CD8-positive, alpha-beta memory T cell (primary cell): Measurements from ENCODE around the gene GOLGA6L2. TPM values are rescaled to one million over a fixed set of nuclear protein-coding genes. Genes with fewer than 3 reads are reported as not detected.
A peak's percentile ranks its signal among the peaks of the same experiment; 100 is the strongest.
"Not testable (repeated sequence)": the region's sequence is repeated elsewhere in the genome, so short reads cannot be mapped to it uniquely, and the experiment has no call there.

Experiments
- CTCF ChIA-PET: fragments of 350-600 bp; sonication (Branson Sonifier 250); formaldehyde crosslinking; loops from one replicate; lab custom pipeline; 2021; ENCODE audit warnings: antibody characterized with exemption; lab: Charles Lee
- POLR2A ChIA-PET: fragments of 350-600 bp; sonication (Branson Sonifier 250); formaldehyde crosslinking; loops from one replicate; lab custom pipeline; 2021; ENCODE audit warnings: antibody characterized with exemption; lab: Charles Lee
- DNase-seq, 5 donors: peaks; one replicate each; pipeline versions ENCODE4 v3.0.0 to v3.0.0-alpha.2; 2020 to 2022; ENCODE audit warnings: mixed read lengths in 1 of 5
- H3K27ac ChIP-seq: one replicate; pipeline ENCODE4 v1.7.0; 2013; ENCODE audit warnings: low read depth, mild to moderate bottlenecking, low read length, moderate library complexity
- H3K27me3 ChIP-seq: 2 replicates; pipeline ENCODE4 v1.7.0; 2013; ENCODE audit warnings: low read length, mild to moderate bottlenecking; ENCODE audit not compliant: insufficient read depth, poor library complexity, severe bottlenecking
- H3K36me3 ChIP-seq: 2 replicates; pipeline ENCODE4 v1.7.0; 2013; ENCODE audit warnings: mild to moderate bottlenecking, low read length, moderate library complexity; ENCODE audit not compliant: insufficient read depth
- H3K4me1 ChIP-seq: 2 replicates; pipeline ENCODE4 v1.7.0; 2013; ENCODE audit warnings: mild to moderate bottlenecking, low read length, moderate library complexity; ENCODE audit not compliant: insufficient read depth
- H3K4me3 ChIP-seq: 2 replicates; pipeline ENCODE4 v1.7.0; 2013; ENCODE audit warnings: mild to moderate bottlenecking, low read length
- H3K9me3 ChIP-seq: 2 replicates; pipeline ENCODE4 v1.7.0; 2013; ENCODE audit warnings: mild to moderate bottlenecking, low read length
- H3K27ac Mint-ChIP-seq, 8 donors: one replicate each; pipeline ENCODE4 v1.8.0; 2020 to 2021; ENCODE audit warnings: mixed read lengths in 8 of 8, mild to moderate bottlenecking in 6 of 8, inconsistent platforms in 3 of 8, moderate library complexity in 3 of 8
- H3K27me3 Mint-ChIP-seq, 2 donors: one replicate each; pipeline ENCODE4 v1.8.0; 2020 to 2021; ENCODE audit warnings: mixed read lengths in 2 of 2, mild to moderate bottlenecking in 1 of 2, moderate library complexity in 1 of 2
- H3K36me3 Mint-ChIP-seq, 3 donors: one replicate each; pipeline ENCODE4 v1.8.0; 2020 to 2021; ENCODE audit warnings: mixed read lengths in 3 of 3, inconsistent platforms in 1 of 3, mild to moderate bottlenecking in 1 of 3
- H3K4me1 Mint-ChIP-seq, 3 donors: one replicate each; pipeline ENCODE4 v1.8.0; 2020 to 2021; ENCODE audit warnings: mixed read lengths in 3 of 3, inconsistent platforms in 1 of 3, mild to moderate bottlenecking in 1 of 3
- H3K4me3 Mint-ChIP-seq, 7 donors: one replicate each; pipeline ENCODE4 v1.8.0; 2020 to 2021; ENCODE audit warnings: mixed read lengths in 7 of 7, mild to moderate bottlenecking in 6 of 7, moderate library complexity in 4 of 7, inconsistent platforms in 2 of 7
- H3K9me3 Mint-ChIP-seq, 5 donors: one replicate each; pipeline ENCODE4 v1.8.0; 2020 to 2022; ENCODE audit warnings: mixed read lengths in 5 of 5, mild to moderate bottlenecking in 3 of 5, moderate library complexity in 2 of 5, inconsistent platforms in 1 of 5
- polyA plus RNA-seq: library from polyadenylated mRNA; unstranded; fragments of 300-500 nt; fragmentation: Illumina TruSeq; gene quantifications from one replicate; pipeline ENCODE4 v1.2.3, GENCODE V29; 2021
- total RNA-seq, 2 experiments: library from RNA; stranded (reverse); gene quantifications; one replicate each; pipeline ENCODE4 v1.2.3, GENCODE V29; 2021

The GOLGA6L2 gene
- total and polyA plus RNA-seq, 3 experiments from 2014 or later = not detected

DNA sequence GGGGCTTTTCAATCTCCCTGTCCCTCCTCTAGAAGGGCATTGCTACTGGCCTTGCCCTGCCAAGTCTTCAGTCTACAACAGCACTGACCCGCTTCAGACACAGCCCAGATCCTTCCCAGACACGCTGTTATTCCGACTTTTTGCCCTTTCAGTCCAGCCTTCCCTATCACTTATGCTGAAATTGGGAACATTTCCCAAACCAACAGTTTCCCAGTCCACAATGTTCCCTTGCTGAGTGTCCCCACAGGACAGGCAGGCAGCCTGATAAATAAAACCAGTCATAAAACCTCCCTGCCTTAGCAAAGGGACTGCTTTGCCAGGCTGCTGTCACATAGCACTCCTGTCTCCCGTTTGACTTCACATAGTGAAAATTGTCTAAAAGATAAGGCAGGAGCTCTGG lies 43.5 kb downstream of the GOLGA6L2 start:
- no peaks in the 10 kb centered on the region for H3K36me3 Mint-ChIP-seq
- H3K4me1 Mint-ChIP-seq = no peaks in the 10 kb centered on the region
- DNase-seq = no peak
- no peaks in the 10 kb centered on the region for H3K36me3 ChIP-seq
- H3K27me3 ChIP-seq = no peaks in the 10 kb centered on the region
- H3K9me3 ChIP-seq = no peaks in the 10 kb centered on the region
- no peak overlapping the region for H3K4me3 Mint-ChIP-seq
- H3K27me3 Mint-ChIP-seq = peaks cover 0 to 5% of the 10 kb centered on the region in 2 donors
- no peak overlapping the region for H3K27ac ChIP-seq
- H3K27ac Mint-ChIP-seq = no peak overlapping the region
- ChIA-PET CTCF (no interaction called here), POLR2A (no interaction called here)
- peaks cover 0 to 4% (median 2%) of the 10 kb centered on the region in 5 donors for H3K9me3 Mint-ChIP-seq
- no peak overlapping the region for H3K4me3 ChIP-seq
- no peaks in the 10 kb centered on the region for H3K4me1 ChIP-seq

DNA sequence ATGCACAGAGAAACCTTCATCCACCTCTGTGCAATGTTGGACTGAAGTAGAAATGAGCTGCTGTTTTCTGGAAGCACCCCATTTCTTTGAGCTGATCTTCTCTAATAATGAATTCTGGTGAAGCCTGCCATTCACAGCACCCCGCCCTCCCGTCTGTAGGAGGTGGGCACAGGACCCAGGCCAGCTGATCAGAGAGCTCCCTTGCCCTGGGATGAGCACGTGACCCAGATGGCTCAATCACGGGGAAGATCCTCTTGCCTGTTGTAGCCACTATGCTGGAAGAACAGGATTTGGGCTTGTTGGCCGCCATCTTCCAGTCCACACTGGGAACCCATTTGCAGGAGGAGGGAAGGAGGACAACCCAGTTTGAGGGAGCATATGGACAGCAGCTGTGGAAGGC lies 44.5 kb downstream of the GOLGA6L2 start:
- H3K36me3 Mint-ChIP-seq = no peaks in the 10 kb centered on the region
- DNase-seq = no peak
- Histone ChIP-seq H3K9me3 (no peaks in the 10 kb centered on the region), H3K27ac (no peak overlapping the region), H3K4me3 (no peak overlapping the region), H3K27me3 (no peaks in the 10 kb centered on the region), H3K36me3 (no peaks in the 10 kb centered on the region), H3K4me1 (no peaks in the 10 kb centered on the region)
- H3K4me1 Mint-ChIP-seq = no peaks in the 10 kb centered on the region
- ChIA-PET CTCF (no interaction called here), POLR2A (no interaction called here)
- H3K9me3 Mint-ChIP-seq = peaks cover 0 to 4% (median 0%) of the 10 kb centered on the region in 5 donors
- no peak overlapping the region for H3K4me3 Mint-ChIP-seq
- H3K27me3 Mint-ChIP-seq = peaks cover 3 to 5% of the 10 kb centered on the region in 2 donors
- no peak overlapping the region for H3K27ac Mint-ChIP-seq

DNA sequence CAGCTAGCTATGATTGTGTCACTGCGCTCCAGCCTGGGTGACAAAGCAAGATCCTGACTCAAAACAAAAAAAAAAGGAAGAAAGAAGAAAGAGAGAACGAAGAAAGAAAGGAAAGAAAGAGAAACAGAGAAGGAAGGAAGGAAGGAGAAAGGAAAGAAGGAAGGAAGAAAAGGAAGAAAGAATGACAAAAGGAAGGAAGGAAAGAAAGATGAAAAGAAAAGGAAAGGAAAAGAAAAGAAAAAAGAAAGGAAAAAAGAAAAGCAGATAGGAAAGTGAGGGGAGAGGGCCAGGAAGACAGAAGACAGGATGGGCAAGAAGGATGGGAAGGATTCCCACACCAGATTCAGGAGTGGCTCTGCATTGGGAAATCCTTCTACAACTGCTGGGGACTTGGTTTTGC lies 44.9 kb downstream of the GOLGA6L2 start:
- no peak overlapping the region for H3K4me3 Mint-ChIP-seq
- H3K4me1 ChIP-seq = no peaks in the 10 kb centered on the region
- POLR2A ChIA-PET = no interaction called here
- H3K9me3 ChIP-seq = no peaks in the 10 kb centered on the region
- CTCF ChIA-PET = no interaction called here
- no peaks in the 10 kb centered on the region for H3K27me3 ChIP-seq
- no peak overlapping the region for H3K4me3 ChIP-seq
- peak overlapping the region in 1 of 8 donors; percentile 4 for H3K27ac Mint-ChIP-seq
- H3K9me3 Mint-ChIP-seq = peaks cover 0 to 4% (median 0%) of the 10 kb centered on the region in 5 donors
- H3K4me1 Mint-ChIP-seq = no peaks in the 10 kb centered on the region
- H3K27me3 Mint-ChIP-seq = peaks cover 3 to 5% of the 10 kb centered on the region in 2 donors
- H3K36me3 ChIP-seq = no peaks in the 10 kb centered on the region
- no peaks in the 10 kb centered on the region for H3K36me3 Mint-ChIP-seq
- no peak overlapping the region for H3K27ac ChIP-seq
- no peak for DNase-seq

DNA sequence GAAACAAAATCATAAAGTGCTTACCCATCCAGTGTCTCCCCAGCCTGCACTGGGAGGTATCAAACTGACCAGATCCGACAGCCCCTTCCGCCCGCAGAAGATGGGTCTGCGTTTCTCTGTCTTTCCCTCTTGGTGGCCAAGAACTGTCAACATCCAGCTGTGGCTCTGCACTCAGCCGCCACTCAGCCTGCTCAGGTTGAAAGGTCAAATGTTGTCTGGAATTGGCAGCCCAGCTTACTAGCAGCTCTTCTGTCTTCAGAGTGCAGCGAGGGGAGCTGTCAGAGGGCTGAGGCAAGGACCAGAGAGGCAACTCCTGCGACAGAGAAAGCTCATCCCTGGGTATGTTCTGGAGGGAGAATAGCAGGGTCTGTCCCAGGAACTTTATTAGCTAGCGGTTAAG lies 45.4 kb downstream of the GOLGA6L2 start:
- POLR2A ChIA-PET = no interaction called here
- no peak for DNase-seq
- Histone ChIP-seq H3K4me1 (no peaks in the 10 kb centered on the region), H3K27ac (no peak overlapping the region), H3K4me3 (no peak overlapping the region), H3K27me3 (no peaks in the 10 kb centered on the region), H3K36me3 (no peaks in the 10 kb centered on the region), H3K9me3 (no peaks in the 10 kb centered on the region)
- Mint-ChIP-seq H3K4me1 (no peaks in the 10 kb centered on the region), H3K9me3 (peaks cover 0 to 4% (median 0%) of the 10 kb centered on the region in 5 donors), H3K27ac (no peak overlapping the region), H3K36me3 (no peaks in the 10 kb centered on the region), H3K27me3 (peaks cover 3 to 5% of the 10 kb centered on the region in 2 donors), H3K4me3 (no peak overlapping the region)
- CTCF ChIA-PET = no interaction called here

DNA sequence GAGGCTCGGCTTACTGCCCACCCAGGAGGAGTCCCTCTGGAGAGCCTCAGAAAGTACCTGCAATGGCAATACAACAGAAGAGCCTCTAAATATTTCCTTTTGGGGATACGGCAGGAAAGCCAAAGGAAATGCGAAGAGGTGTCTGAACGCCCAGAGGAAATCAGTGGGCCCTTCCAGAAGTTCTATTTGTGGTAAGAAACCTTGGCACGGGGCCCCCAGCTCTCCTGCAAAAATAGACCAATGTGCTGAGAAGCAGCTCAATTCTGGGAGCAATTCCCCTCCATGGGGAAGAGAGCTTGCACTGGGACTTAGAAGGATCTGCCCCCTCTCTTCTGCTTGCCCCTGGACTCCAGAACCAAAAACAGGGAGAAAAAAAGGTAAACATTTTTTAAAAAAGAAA lies 47.8 kb downstream of the GOLGA6L2 start:
- CTCF ChIA-PET, H3K4me1 ChIP-seq, H3K36me3 Mint-ChIP-seq, H3K27ac ChIP-seq, POLR2A ChIA-PET, DNase-seq, H3K9me3 Mint-ChIP-seq, H3K4me3 ChIP-seq, H3K27me3 Mint-ChIP-seq, H3K4me1 Mint-ChIP-seq, H3K36me3 ChIP-seq, H3K27ac Mint-ChIP-seq, H3K27me3 ChIP-seq, H3K4me3 Mint-ChIP-seq, H3K9me3 ChIP-seq: not testable (repeated sequence)

DNA sequence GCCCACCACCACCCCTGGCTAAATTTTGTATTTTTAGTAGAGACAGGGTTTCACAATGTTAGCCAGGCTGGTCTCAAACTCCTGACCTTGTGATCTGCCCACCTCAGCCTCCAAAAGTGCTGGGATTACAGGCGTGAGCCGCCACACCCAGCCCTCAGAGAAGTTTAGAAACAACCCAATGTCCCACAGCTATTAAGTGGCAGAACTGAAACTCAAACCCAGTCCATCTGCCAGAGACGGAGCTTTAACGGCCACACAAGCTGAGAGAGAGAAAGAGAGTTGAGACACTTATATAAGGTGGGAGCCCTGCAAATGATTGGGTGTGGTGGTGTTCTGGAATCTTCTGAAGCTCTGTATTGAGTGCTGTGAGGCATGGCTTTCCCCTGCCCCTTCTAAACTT lies 48.7 kb downstream of the GOLGA6L2 start:
- peak overlapping the region in 1 of 8 donors; percentile 31 for H3K27ac Mint-ChIP-seq
- CTCF ChIA-PET, H3K27me3 ChIP-seq: not testable (repeated sequence)

DNA sequence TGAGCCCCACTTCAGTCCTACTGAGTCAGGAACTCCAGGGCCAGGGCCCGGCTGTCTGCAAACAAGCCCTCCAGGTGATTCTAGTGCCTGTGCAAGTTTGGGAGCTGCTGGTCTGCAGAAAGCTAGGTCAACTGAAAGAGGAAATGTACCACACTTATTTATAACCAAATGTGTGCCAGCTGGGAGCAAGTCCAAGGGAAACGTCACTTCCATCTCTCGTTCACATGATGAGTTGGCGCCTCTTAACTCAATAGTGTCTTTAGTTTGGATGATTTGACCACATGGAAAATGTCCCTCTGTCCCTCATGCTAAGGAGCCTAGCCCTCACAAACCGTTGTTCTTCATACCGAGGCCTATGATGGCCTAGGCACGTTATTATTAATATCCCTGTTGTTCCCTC lies 49.3 kb downstream of the GOLGA6L2 start:
- no peak overlapping the region for H3K4me3 ChIP-seq
- H3K9me3 ChIP-seq = no peaks in the 10 kb centered on the region
- no peaks in the 10 kb centered on the region for H3K4me1 ChIP-seq
- H3K27me3 ChIP-seq = no peaks in the 10 kb centered on the region
- no peak for DNase-seq
- Mint-ChIP-seq H3K36me3 (no peaks in the 10 kb centered on the region), H3K4me1 (no peaks in the 10 kb centered on the region), H3K9me3 (peaks cover 0 to 2% (median 0%) of the 10 kb centered on the region in 5 donors), H3K4me3 (no peak overlapping the region), H3K27me3 (peaks cover 6 to 11% of the 10 kb centered on the region in 2 donors), H3K27ac (no peak overlapping the region)
- POLR2A ChIA-PET = no interaction called here
- CTCF ChIA-PET = no interaction called here
- no peak overlapping the region for H3K27ac ChIP-seq
- no peaks in the 10 kb centered on the region for H3K36me3 ChIP-seq

More for the DNA sequence above, 48.7 kb downstream of the GOLGA6L2 start:
- H3K4me1 ChIP-seq, H3K36me3 Mint-ChIP-seq, H3K27ac ChIP-seq, POLR2A ChIA-PET, H3K4me3 Mint-ChIP-seq, H3K9me3 ChIP-seq, H3K4me3 ChIP-seq, DNase-seq, H3K4me1 Mint-ChIP-seq, H3K36me3 ChIP-seq, H3K9me3 Mint-ChIP-seq: not testable (repeated sequence)
- H3K27me3 Mint-ChIP-seq = peaks cover 6 to 11% of the 10 kb centered on the region in 2 donors

DNA sequence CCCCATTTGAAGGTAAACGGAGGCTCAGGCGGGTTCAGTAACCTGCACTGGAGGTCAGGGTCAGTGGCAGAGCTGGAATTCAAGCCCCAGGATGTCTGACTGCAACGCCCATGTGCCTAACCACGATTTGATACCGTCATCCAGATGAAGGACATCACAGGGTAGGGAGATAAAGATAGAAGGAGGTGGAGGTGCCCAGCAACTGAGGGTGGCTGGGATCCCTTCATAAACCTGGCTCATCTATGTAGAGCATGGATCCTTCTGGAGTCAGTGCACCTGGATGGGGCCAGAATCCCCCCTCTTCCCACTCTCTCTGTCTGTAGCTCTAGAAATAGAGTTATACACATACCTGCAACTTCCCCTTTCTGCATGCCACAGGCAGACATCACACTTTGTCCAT lies 51.2 kb downstream of the GOLGA6L2 start:
- CTCF ChIA-PET = no interaction called here
- peaks cover 0 to 2% (median 0%) of the 10 kb centered on the region in 5 donors for H3K9me3 Mint-ChIP-seq
- H3K4me3 ChIP-seq = no peak overlapping the region

More for the DNA sequence above, 51.2 kb downstream of the GOLGA6L2 start:
- Mint-ChIP-seq H3K4me3 (no peak overlapping the region), H3K27me3 (peaks cover 6% of the 10 kb centered on the region in 2 donors), H3K36me3 (no peaks in the 10 kb centered on the region), H3K27ac (no peak overlapping the region), H3K4me1 (no peaks in the 10 kb centered on the region)
- POLR2A ChIA-PET = no interaction called here
- no peaks in the 10 kb centered on the region for H3K9me3 ChIP-seq
- no peaks in the 10 kb centered on the region for H3K36me3 ChIP-seq
- no peak for DNase-seq
- no peak overlapping the region for H3K27ac ChIP-seq
- no peaks in the 10 kb centered on the region for H3K4me1 ChIP-seq
- no peaks in the 10 kb centered on the region for H3K27me3 ChIP-seq
